HEK293 (cell line): ENCODE results near the gene NEU4.

ENCODE experiments used
- CTCF ChIP-seq: fragments of 450-650 bp; formaldehyde crosslinking; IDR thresholded peaks from 2 replicates; pipeline ENCODE4 v1.5.1; 2016; ENCODE audit warnings: missing biosample characterization, missing genetic modification characterization
- KLF8 ChIP-seq: fragments of 450-650 bp; formaldehyde crosslinking; IDR thresholded peaks from 2 replicates; pipeline ENCODE4 v1.5.1; 2016; ENCODE audit warnings: missing biosample characterization, missing genetic modification characterization
- PBX3 ChIP-seq: sonication (generic); formaldehyde crosslinking; IDR thresholded peaks from 2 replicates; pipeline ENCODE4 v1.8.1; 2022; ENCODE audit warnings: mild to moderate bottlenecking, moderate library complexity, missing genetic modification reagents
- ZBTB10 ChIP-seq: fragments of 450-650 bp; formaldehyde crosslinking; IDR thresholded peaks from 2 replicates; pipeline ENCODE4 v1.5.1; 2016; ENCODE audit warnings: missing biosample characterization, missing genetic modification characterization
- ZNF146 ChIP-seq: fragments of 450-650 bp; formaldehyde crosslinking; IDR thresholded peaks from 2 replicates; pipeline ENCODE4 v1.5.1; 2016; ENCODE audit warnings: missing biosample characterization, missing genetic modification characterization
- ZNF394 ChIP-seq: fragments of 450-650 bp; formaldehyde crosslinking; IDR thresholded peaks from 2 replicates; pipeline ENCODE4 v1.5.1; 2016; ENCODE audit warnings: missing biosample characterization, missing genetic modification characterization, mild to moderate bottlenecking, moderate library complexity, borderline replicate concordance
- ZNF600 ChIP-seq: fragments of 450-650 bp; formaldehyde crosslinking; IDR thresholded peaks from 2 replicates; pipeline ENCODE4 v1.5.1; 2016; ENCODE audit warnings: missing biosample characterization, missing genetic modification characterization
- ZNF639 ChIP-seq: fragments of 450-650 bp; formaldehyde crosslinking; IDR thresholded peaks from 2 replicates; pipeline ENCODE4 v1.5.1; 2016; ENCODE audit warnings: missing biosample characterization, missing genetic modification characterization
- ZNF660 ChIP-seq: fragments of 450-650 bp; IDR thresholded peaks from 2 replicates; pipeline ENCODE4 v1.5.1; 2018; ENCODE audit warnings: missing biosample characterization, mild to moderate bottlenecking, missing genetic modification characterization
- TF ChIP-seq, protein P1 (sequence below): IDR thresholded peaks from 2 replicates; pipeline ENCODE4 v1.6.1; 2011; ENCODE audit warnings: mild to moderate bottlenecking, low read depth, low read length, borderline replicate concordance
- TF ChIP-seq, protein P2 (sequence below): fragments of 450-650 bp; formaldehyde crosslinking; IDR thresholded peaks from 2 replicates; pipeline ENCODE4 v1.5.0; 2017; ENCODE audit warnings: missing biosample characterization, missing genetic modification characterization, borderline replicate concordance

DNA sequence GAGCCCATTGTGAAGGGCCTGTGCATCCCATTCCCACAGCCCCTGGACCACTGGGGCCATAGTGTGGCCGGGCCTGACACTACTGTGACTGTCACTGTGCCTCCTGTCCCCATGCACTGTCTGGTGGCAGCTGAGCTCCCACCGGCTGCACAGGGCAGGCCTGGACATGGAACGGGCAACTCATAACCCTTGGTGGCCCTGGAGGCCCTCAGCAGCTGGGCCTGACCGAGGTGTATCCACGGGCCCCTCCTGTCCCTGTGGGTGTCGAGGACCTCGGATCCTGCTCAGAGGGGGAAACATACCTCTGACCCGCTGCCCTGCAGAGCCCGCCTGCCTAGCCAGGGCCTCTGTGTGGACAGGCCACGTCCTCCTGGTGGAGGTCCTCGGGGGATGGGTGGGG lies 40.1 kb upstream of the NEU4 start:
- no peak for TF ChIP-seq KLF8 (tag by site-specific recombination)
- TF ChIP-seq ZNF394 (tag by site-specific recombination), result no peak
- TF ChIP-seq, protein P1, sequence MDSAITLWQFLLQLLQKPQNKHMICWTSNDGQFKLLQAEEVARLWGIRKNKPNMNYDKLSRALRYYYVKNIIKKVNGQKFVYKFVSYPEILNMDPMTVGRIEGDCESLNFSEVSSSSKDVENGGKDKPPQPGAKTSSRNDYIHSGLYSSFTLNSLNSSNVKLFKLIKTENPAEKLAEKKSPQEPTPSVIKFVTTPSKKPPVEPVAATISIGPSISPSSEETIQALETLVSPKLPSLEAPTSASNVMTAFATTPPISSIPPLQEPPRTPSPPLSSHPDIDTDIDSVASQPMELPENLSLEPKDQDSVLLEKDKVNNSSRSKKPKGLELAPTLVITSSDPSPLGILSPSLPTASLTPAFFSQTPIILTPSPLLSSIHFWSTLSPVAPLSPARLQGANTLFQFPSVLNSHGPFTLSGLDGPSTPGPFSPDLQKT, result no peak
- no peak for TF ChIP-seq CTCF (tag by site-specific recombination)
- TF ChIP-seq ZNF600 (tag by site-specific recombination), result no peak
- no peak for TF ChIP-seq ZNF660 (tag by site-specific recombination)
- no peak for TF ChIP-seq ZNF639 (tag by site-specific recombination)
- TF ChIP-seq, protein P2, sequence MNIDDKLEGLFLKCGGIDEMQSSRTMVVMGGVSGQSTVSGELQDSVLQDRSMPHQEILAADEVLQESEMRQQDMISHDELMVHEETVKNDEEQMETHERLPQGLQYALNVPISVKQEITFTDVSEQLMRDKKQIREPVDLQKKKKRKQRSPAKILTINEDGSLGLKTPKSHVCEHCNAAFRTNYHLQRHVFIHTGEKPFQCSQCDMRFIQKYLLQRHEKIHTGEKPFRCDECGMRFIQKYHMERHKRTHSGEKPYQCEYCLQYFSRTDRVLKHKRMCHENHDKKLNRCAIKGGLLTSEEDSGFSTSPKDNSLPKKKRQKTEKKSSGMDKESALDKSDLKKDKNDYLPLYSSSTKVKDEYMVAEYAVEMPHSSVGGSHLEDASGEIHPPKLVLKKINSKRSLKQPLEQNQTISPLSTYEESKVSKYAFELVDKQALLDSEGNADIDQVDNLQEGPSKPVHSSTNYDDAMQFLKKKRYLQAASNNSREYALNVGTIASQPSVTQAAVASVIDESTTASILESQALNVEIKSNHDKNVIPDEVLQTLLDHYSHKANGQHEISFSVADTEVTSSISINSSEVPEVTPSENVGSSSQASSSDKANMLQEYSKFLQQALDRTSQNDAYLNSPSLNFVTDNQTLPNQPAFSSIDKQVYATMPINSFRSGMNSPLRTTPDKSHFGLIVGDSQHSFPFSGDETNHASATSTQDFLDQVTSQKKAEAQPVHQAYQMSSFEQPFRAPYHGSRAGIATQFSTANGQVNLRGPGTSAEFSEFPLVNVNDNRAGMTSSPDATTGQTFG (tag by site-specific recombination), result no peak
- no peak for TF ChIP-seq PBX3 (CRISPR knock-in tag)
- no peak for TF ChIP-seq ZNF146
- no peak for TF ChIP-seq ZBTB10 (tag by site-specific recombination)
